Measurements from ENCODE around the gene IGSF9B.
A peak's percentile ranks its signal among the peaks of the same experiment; 100 is the strongest.

Gene IGSF9B

DNA sequence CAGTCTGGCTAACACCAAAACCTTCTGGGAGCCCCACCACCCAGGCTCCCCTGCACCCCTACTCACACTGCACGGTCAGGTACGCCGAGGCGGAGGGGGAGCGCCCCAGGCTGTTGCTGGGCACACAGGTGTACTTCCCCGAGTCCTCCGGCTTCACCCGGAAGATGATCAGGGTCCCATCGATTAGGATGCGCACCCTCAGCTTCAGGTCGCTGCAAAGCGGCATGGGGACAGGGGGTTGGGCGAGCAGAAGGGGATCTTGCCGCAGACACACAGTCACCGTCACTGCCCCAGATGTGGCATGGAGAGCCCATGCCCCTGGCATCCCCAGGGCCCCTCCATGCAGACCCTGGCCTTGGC is 21.2 kb downstream of the IGSF9B start:
- H3K4me3 ChIP-seq (ENCODE audit: low read depth, low read length): no peak overlapping the region
- DNase-seq (ENCODE audit: low read depth): no peak
- TF ChIP-seq CTCF (IDR thresholded peaks at IDR 0.05; ENCODE audit: control insufficient read depth, extremely low read depth, insufficient read depth): no peak

DNA sequence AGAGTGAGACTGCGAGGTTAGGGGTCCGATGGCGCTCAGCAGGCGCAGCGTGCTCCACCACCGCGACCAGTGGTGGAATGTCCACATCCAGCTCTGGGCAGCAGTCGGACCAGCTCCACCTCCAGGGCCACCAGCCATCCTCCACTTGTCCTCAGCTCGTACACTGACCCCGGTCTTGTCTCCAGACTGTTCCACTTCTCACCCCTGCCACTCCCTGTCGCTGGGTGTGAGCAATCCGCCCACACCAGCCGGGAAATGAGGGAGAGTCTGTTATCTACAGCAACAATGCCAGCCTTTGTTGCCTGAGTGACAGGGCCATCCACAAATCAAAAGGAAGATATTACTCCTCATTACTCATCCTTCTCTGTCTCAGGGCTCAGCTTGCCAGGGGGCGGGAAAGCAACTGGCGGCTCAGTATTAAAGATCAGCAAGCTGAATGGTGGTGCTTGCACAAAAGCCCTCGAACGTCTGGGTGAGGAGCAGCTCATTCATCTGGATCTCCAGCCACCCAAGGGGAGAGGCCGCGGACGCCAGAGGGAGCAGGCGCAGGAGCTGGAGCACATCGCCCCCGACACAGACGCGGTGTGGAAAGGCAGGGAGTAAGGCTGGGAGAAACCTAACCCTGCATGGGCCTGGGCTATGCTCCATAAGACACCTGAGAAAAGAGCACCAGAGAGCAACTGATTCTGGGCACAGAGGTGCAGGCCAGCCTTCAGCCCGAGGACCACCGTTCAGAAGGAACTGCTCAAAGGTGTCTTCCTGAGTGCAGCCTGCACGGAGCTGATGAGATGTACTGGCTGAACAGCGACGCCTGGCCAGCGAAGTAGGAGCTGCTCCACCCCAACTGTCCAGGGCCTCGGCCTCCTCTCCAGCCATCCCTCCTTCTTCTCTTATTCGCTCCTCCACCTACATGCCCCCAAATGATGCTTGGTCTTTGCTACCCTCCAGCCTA is 21.9 kb downstream of the IGSF9B start:
- TF ChIP-seq CTCF (IDR thresholded peaks at IDR 0.05; ENCODE audit: control insufficient read depth, extremely low read depth, insufficient read depth): no peak
- DNase-seq (ENCODE audit: low read depth): no peak
- no peak overlapping the region for H3K4me3 ChIP-seq (ENCODE audit: low read depth, low read length)

- DNase-seq (ENCODE audit: low read depth): no peak
- no peak for TF ChIP-seq CTCF (IDR thresholded peaks at IDR 0.05; ENCODE audit: control insufficient read depth, extremely low read depth, insufficient read depth)
Measured at GRCh38 chr11:133934096-133934495, 22.7 kb downstream of the IGSF9B start.

DNA sequence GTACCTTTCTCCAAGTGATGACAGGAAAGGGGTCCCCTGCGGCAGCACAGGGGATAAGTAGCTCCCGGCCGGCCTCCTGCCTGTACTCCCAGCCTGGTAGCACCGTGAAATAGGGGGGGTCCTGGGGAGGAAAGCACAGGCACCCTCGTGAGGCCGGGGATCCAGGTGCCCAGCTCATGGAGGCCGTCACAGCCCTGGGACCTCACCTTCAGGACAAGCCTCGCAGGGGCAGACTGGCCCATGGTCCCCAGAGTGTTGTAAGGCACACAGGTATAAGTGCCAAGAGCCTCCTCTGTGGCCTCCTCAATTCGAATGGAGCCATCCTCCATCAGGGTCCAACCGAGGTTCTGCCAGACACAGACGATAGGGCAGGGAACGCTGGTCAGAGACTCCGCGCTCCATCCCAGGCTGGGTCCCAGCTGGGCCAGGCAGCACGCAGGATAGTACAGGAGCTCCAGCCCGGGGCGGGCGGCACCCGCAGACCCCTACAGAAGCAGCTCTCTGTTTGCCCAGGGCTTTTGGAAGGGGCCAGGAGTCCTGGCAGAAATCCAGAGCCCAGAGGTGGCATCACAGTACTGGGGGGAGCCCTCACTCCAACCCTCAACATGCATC is 25.2 kb downstream of the IGSF9B start:
- TF ChIP-seq CTCF (IDR thresholded peaks at IDR 0.05; ENCODE audit: control insufficient read depth, extremely low read depth, insufficient read depth): no peak
- no peak for DNase-seq (ENCODE audit: low read depth)
- no peak overlapping the region for H3K4me3 ChIP-seq (ENCODE audit: low read depth, low read length)

More at GRCh38 chr11:133934096-133934495, 22.7 kb downstream of the IGSF9B start:
- H3K4me3 ChIP-seq (ENCODE audit: low read depth, low read length): no peak overlapping the region

GRCh38 chr11:133930767-133931448 is 25.9 kb downstream of the IGSF9B start:
- TF ChIP-seq CTCF (IDR thresholded peaks at IDR 0.05; ENCODE audit: control insufficient read depth, extremely low read depth, insufficient read depth): peak; percentile 34; the same call in 1 of the 2 replicates
- H3K4me3 ChIP-seq (ENCODE audit: low read depth, low read length): no peak overlapping the region
- no peak for DNase-seq (ENCODE audit: low read depth)

DNA sequence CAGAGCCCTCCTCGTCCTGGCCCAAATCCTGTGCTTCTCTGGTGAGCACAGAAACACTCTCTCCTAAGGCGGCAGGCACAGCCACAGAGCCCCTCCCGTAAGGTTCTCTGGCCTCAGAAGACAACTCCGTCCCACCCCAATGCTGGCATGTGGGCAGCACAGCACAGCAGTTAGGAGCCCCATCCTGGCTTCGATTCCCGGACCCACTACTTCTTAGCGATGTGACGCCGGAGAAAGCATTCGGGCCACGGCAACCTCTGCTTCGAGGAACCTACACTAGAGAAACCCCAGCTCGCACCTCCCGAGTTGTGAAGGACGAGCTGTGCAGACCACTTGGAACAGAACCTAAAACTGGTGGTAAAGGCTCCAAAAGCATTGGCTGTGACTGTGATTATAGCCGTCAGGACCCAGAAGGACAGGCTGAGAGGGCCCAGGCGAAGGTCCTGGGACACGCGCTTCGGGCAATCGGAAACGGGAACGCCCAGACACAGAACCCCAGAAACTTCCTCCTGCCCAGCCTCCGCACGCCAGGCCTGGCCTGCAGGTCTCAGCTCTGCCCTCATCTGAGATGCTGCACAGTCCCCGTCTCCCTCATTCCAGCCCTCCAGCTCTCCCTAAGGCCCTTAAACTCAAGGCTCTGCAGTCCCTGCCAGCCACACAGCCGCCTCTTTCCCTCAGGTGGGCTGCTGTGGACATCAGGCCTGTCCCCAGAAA is 26.6 kb downstream of the IGSF9B start:
- no peak for TF ChIP-seq CTCF (IDR thresholded peaks at IDR 0.05; ENCODE audit: control insufficient read depth, extremely low read depth, insufficient read depth)
- no peak overlapping the region for H3K4me3 ChIP-seq (ENCODE audit: low read depth, low read length)
- DNase-seq (ENCODE audit: low read depth): no peak
